LNCaP clone FGC (cell line): ENCODE results near the gene F13A1.

Experiments used
- DNase-seq: peaks from one replicate; pipeline ENCODE4 v3.0.0-alpha.2; 2011; ENCODE audit warnings: low read depth
- H3K4me3 ChIP-seq: 2 replicates; pipeline ENCODE4 v1.5.1; 2011; ENCODE audit warnings: mild to moderate bottlenecking, low read depth, low read length, control low read depth
- TF ChIP-seq, protein P1 (sequence below): IDR thresholded peaks from 2 replicates; pipeline ENCODE4 v1.5.1; 2012; ENCODE audit warnings: mild to moderate bottlenecking; ENCODE audit not compliant: control insufficient read depth, insufficient read depth; ENCODE audit errors: extremely low read depth

F13A1 gene

DNA sequence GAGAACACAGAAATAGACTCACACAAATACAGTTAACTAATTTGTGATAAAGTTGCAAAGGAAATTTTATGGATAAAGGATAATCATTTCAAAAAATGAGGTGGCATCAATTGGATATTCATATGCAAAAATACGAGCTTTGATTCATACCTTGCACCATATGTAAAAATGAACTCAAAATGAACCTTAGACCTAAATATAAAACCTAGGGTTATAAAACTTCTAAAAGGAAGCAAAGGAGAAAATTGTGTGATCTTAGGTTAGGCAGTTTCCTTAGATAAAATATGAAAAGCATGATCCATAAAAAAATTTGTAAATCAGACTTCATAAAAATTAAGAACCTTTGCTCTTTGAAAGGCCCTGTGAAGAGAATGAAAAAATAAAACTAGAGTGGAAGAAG is 85.5 kb downstream of the F13A1 start:
- no peak for DNase-seq
- no peak overlapping the region for H3K4me3 ChIP-seq
- TF ChIP-seq, protein P1, sequence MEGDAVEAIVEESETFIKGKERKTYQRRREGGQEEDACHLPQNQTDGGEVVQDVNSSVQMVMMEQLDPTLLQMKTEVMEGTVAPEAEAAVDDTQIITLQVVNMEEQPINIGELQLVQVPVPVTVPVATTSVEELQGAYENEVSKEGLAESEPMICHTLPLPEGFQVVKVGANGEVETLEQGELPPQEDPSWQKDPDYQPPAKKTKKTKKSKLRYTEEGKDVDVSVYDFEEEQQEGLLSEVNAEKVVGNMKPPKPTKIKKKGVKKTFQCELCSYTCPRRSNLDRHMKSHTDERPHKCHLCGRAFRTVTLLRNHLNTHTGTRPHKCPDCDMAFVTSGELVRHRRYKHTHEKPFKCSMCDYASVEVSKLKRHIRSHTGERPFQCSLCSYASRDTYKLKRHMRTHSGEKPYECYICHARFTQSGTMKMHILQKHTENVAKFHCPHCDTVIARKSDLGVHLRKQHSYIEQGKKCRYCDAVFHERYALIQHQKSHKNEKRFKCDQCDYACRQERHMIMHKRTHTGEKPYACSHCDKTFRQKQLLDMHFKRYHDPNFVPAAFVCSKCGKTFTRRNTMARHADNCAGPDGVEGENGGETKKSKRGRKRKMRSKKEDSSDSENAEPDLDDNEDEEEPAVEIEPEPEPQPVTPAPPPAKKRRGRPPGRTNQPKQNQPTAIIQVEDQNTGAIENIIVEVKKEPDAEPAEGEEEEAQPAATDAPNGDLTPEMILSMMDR: no peak

DNA sequence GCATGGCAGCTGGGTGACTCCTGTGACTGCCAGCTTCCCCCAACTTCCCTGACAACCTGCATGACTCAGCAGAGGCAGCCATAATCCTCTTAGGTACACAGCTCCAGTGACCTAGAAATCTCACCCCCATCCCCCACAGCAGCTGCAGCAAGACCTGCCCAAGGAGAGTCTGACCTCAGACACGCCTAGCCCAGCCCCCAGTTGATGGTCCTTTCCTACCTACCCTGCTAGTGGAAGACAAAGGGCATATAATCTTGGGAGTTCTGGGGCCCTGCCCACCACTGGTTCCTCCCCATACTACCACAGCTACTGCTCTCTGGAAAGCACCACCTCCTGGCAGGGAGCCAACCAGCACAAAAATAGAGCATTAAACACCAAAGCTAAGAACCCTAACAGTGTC is 90.2 kb downstream of the F13A1 start:
- no peak for DNase-seq
- H3K4me3 ChIP-seq: no peak overlapping the region
- TF ChIP-seq, protein P1: no peak

DNA sequence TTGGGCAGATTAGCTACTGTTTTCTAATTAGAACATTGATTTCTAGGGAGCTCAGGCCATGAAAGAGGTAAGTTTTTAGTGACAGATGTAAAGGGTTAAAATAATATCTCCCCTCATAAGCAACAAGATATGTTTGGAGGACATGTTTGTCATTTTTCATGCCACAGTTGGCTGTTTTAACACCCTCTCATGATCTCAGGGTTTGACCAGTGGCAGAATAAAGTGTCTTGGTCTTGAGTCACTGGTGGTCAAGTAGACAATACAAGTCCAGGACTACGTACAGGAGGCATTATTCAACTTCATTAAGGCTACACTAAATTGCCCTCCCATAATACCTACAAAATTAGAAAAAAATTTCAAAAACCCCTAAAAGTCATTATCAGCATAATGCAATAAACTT is 92.6 kb downstream of the F13A1 start:
- DNase-seq: no peak

DNA sequence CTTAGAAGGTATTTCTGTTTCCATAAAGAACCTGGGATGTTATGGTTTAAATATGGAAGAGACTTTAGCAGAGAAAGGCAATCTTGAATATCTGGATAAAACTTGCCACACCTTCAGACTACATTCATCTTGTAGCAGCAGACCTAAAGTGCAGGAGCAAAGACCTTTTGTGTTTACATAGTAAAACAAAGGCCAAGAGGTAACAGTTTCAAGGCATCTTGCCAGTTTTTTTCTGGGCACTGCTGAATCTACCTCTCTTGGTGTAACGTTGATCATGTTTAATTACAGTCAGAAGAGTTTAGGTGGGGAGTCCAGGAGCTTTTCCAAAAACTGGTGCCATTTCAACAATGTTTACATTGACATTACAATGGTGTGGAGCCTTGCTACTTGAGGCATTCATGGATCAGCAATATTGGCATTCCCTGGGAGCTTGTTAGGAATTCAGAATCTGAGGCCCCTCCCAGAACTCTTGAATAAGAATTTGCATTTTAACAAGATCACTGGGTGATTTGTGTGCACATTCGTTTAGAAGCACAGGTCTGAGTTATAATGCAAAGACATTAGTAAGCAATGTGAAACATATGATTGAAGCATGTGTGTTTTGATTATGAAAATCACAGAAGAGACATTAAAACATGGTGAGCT is 94.5 kb downstream of the F13A1 start:
- TF ChIP-seq, protein P1: no peak
- DNase-seq: peak; percentile 85
- H3K4me3 ChIP-seq: no peak overlapping the region

More for the DNA sequence above, 92.6 kb downstream of the F13A1 start:
- TF ChIP-seq, protein P1: no peak
- H3K4me3 ChIP-seq: no peak overlapping the region

DNA sequence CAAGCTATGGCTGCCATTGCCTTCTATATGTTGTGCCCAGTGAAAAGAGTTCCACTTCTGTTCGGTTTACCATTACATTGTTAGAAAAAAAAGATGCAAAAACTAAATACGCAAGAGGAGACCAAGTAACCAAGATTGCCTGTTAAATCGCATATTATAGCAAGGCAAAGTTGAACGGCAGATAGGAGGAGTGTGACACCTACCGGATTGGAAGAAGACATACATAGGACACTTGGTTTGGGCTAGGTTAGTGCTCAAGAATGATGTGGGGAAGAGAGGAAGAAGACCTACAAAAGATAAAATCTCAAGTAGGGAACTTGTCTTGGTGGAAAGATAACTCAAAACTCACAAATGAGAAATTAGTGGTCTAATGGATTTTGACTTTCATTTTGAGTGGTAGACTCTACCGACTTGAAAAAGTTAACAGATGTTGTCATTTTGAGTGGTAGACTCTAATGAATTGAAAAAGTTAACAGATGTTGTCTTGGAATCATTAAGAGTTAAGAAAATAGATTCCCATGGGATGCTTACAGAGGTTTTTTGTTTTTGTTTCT is 95.5 kb downstream of the F13A1 start:
- no peak for DNase-seq
- TF ChIP-seq, protein P1: no peak
- H3K4me3 ChIP-seq: no peak overlapping the region

DNA sequence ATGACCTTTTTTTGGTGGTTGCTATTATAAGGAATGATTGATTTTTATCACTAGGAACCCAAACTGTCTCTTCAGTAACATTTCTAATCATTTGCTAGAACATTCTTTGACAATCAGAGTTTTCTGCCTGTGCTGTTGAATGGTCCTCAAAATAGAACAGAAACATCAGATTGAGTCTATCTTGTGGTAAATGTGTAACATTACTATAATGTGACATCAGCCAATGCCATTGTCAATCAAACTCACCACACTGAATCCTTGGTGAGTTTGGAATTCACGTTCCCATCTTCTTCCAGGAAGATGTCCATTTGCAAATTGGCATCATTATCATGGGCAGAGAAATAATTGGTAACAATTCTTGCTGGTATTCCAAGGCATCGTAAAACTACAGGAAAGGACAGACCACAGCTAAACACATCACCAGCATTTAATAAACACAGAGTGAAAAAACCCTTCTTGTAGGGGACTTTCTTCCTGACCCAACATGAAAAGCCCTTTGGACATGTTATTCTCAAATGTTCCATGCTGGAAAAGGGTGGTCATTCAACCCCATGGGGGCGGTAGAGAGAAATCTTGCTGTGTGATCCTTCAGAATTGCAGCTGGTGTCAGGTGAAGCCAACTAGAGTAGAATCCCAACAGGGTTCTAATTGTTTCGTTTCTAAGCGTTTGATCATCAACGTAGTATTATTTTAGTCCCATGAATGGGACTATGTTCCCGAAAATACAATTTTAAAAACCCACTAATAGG is 98.5 kb downstream of the F13A1 start:
- no peak overlapping the region for H3K4me3 ChIP-seq
- no peak for DNase-seq
- TF ChIP-seq, protein P1: no peak
